ENCODE data around the gene SYP. TPM values are rescaled to one million over a fixed set of nuclear protein-coding genes. Genes with fewer than 3 reads are reported as not detected.

The SYP gene
- total RNA-seq, 1 donor from 2014 or later: 0.17 TPM

DNA sequence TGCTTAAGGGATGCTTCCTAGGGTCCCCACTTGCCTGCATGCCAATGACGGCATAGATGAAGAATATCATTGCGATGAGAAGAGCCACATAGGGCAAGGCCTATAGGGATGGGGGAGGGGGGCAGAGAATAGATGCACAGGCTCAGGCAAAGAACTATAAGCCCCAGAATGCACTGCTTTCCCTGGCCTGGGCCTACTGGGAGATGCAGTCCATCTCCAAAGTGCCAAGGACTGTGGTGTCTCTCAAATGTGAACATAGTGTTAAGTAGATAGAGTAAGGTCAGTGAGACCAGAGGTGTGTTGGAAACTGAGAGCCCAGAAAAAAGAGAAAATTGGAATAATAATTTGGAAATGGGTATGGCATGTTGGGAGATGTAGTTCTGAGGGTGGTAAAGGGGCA is 12.2 kb upstream of the SYP start:
- DNase-seq (ENCODE audit: low read depth): no peak
- no peak overlapping the region for H3K4me3 ChIP-seq (ENCODE audit: low read depth, low read length)
- TF ChIP-seq, protein P1, sequence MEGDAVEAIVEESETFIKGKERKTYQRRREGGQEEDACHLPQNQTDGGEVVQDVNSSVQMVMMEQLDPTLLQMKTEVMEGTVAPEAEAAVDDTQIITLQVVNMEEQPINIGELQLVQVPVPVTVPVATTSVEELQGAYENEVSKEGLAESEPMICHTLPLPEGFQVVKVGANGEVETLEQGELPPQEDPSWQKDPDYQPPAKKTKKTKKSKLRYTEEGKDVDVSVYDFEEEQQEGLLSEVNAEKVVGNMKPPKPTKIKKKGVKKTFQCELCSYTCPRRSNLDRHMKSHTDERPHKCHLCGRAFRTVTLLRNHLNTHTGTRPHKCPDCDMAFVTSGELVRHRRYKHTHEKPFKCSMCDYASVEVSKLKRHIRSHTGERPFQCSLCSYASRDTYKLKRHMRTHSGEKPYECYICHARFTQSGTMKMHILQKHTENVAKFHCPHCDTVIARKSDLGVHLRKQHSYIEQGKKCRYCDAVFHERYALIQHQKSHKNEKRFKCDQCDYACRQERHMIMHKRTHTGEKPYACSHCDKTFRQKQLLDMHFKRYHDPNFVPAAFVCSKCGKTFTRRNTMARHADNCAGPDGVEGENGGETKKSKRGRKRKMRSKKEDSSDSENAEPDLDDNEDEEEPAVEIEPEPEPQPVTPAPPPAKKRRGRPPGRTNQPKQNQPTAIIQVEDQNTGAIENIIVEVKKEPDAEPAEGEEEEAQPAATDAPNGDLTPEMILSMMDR (conservative IDR thresholded peaks at IDR 0.05; ENCODE audit: low read depth, low read length): no peak

DNA sequence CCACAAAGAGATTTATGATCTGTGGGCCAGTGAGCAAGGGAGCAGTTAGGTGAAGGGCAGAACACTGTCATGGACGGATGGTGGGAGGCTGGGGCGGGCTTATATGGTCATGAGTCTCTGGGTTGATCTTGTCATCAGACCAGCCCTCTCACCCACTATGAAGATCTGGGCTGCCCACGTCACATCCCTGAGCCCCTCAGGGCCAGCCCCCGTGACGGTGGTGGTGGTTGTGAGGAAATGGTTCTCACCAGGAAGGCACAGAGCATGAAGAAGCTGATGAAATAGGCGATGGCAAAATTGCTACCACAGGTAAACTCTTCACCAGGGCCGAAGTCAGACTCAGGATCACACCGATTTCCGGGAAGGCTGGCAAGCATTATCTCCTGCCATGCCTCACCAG is 11.1 kb upstream of the SYP start:
- DNase-seq (ENCODE audit: low read depth): no peak
- TF ChIP-seq, protein P1 (conservative IDR thresholded peaks at IDR 0.05; ENCODE audit: low read depth, low read length): no peak
- no peak overlapping the region for H3K4me3 ChIP-seq (ENCODE audit: low read depth, low read length)

DNA sequence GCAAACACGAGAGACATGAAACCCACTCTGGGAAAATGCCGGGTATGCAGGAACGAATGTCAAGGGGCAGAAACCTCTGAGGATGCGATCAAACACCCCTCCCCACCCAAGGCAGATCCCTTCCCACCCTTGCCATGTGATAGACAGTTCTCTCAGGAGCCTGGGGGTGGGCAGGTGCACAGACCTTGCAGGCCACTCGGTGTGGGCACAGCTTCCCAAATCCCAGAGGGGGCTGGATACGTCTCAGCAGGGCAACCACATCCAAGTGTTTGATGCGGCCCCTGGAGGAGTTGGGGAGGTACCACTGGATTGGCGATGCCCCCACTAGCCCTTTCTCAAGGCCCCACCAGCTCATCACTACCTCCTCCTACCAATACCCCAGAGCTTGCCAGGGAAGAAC is 10.4 kb upstream of the SYP start:
- no peak for DNase-seq (ENCODE audit: low read depth)
- H3K4me3 ChIP-seq (ENCODE audit: low read depth, low read length): no peak overlapping the region

DNA sequence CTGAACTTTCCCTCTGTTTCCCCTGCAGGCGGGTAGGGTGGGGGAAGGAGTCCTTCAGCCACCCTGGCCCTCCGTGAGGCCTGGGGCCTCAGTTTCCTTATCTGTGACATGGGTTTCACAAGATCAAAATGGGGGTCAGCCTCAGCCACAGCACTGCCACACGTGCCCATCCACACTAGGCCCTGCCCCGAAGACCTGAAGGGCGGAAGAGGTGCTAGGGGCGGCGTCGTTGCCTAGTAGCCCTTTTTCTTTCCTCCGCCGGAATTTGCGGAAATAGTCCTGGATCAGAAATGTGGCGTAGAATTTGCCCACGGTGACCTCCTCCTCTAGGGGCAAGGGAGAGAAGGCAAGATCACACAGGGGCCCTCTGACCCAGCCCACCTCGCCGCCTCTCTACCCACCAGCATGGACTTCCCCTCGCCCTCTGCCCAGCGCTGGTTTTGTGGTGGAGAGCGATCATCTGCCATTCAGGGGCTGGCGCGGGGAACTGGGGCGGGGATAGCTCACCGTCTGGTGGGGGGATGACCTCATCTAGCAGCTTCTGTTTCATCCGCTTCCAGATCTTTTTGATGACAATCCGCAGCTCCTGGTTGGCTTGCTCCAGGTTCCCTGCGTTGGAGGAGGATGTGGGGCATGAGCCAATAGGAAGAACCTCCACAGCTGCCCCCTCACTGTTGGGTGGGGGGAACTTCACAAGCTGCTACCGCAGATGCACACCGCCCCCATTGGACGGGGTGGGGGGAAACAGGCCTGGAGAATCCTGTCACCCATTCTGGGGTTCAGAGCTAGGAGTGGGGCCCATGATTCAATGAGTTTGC is 9.7 kb upstream of the SYP start:
- TF ChIP-seq, protein P1 (conservative IDR thresholded peaks at IDR 0.05; ENCODE audit: low read depth, low read length): no peak
- H3K4me3 ChIP-seq (ENCODE audit: low read depth, low read length): no peak overlapping the region
- no peak for DNase-seq (ENCODE audit: low read depth)

More for the DNA sequence above, 10.4 kb upstream of the SYP start:
- TF ChIP-seq, protein P1 (conservative IDR thresholded peaks at IDR 0.05; ENCODE audit: low read depth, low read length): no peak

DNA sequence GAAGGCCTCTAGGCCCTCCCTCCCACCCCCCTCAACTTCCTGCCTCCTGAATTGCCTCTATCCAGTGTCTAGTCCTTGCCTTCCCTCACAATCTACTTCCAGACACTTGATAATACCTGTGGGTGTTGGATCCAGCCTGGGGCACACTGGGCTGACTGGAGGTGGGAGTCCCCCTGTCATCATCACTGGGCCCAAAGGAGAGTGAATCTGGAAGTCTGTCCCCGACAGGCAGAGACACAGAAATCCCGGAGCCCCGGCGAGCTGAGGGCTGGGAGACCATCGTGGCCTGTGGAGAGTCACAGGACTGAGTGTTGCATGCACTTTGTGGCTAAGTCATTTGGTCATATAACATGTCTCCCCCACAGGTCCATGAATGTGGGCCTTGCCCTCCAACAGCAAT is 8.4 kb upstream of the SYP start:
- TF ChIP-seq, protein P1 (conservative IDR thresholded peaks at IDR 0.05; ENCODE audit: low read depth, low read length): no peak

DNA sequence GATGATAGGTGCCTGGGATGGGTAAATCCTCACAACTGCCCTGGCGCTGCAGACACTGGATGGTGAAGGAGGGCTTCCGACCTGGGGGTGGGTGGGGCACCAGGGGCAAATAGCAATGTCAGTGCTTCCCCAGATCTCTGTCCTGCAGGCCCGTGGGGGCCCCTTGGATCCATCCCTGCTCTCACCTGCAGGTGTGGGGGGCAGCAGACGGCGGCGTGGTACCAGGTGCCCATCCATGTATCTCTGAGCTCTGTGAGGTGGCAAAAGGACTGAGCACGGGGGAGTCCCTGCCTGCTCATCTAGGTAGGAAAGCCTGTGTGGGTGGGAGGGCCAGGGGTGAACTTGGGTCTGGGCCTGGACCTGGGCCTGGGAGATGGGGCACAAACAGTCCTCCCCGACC is 6.5 kb upstream of the SYP start:
- no peak overlapping the region for H3K4me3 ChIP-seq (ENCODE audit: low read depth, low read length)
- DNase-seq (ENCODE audit: low read depth): no peak
- TF ChIP-seq, protein P1 (conservative IDR thresholded peaks at IDR 0.05; ENCODE audit: low read depth, low read length): no peak

More for the DNA sequence above, 8.4 kb upstream of the SYP start:
- H3K4me3 ChIP-seq (ENCODE audit: low read depth, low read length): no peak overlapping the region
- DNase-seq (ENCODE audit: low read depth): no peak

DNA sequence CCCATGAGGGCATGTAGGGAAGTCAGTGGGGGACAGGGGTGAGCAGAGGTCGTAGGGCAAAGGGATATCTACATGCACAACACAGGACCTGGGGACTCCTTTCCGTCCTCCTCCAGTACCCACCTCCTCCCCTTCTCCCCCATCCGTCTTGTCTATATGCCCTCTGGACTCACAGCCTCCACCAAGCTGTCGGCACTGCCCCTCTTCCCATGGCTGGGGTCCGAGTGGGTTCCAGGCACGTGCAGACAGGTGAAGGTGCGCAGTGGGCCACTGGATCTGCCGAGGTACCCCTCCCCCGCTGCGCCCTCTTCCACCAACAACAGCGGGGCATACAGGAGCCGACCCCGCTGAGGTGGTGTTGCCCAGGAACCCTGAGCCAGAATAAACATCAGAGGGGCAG is 5.5 kb upstream of the SYP start:
- TF ChIP-seq, protein P1 (conservative IDR thresholded peaks at IDR 0.05; ENCODE audit: low read depth, low read length): no peak
- H3K4me3 ChIP-seq (ENCODE audit: low read depth, low read length): no peak overlapping the region
- no peak for DNase-seq (ENCODE audit: low read depth)

All from epithelial cell of proximal tubule (primary cell).